ENCODE data around the gene ZNF536. TPM values are rescaled to one million over a fixed set of nuclear protein-coding genes. Genes with fewer than 3 reads are reported as not detected.

The ZNF536 gene
- total and polyA plus RNA-seq, 2 of the 4 experiments (the other 2 are of a cell fraction) = not detected

GRCh38 chr19:30373593-30373992 is 1.4 kb downstream of the ZNF536 start:
- H3K4me2 ChIP-seq (ENCODE audit: low read depth, low read length) = no peak overlapping the region
- ChIA-PET POLR2A (ENCODE audit: unreplicated experiment) (no interaction called here), CTCF (no interaction called here)
- no peaks in the 10 kb centered on the region for H3K36me3 ChIP-seq (ENCODE audit: control insufficient read depth, insufficient read depth, low read length)
- H3K18ac ChIP-seq (ENCODE audit: low read depth, low read length) = no peak overlapping the region
- in situ Hi-C loops (cut with MboI; ENCODE audit: low sequenced_read_pairs) (no loop called here), dilution Hi-C loops (cut with HindIII; ENCODE audit: low sequenced_read_pairs, unreplicated experiment) (no loop called here), intact Hi-C loops (cut with micrococcal nuclease) (no loop called here)
- no peak overlapping the region for H2BK15ac ChIP-seq (ENCODE audit: low read depth, low read length)
- H2AK9ac ChIP-seq (replicated peaks; ENCODE audit: low read depth, low read length, poor library complexity) = no peak overlapping the region
- no peak overlapping the region for H4K91ac ChIP-seq (ENCODE audit: insufficient read depth, low read depth, low read length)
- no peak for TF ChIP-seq MAFK (IDR thresholded peaks at IDR 0.05; ENCODE audit: low read depth, low read length)
- TF ChIP-seq MAZ (IDR thresholded peaks at IDR 0.05; ENCODE audit: borderline replicate concordance, low read depth, low read length) = no peak
- no peak for TF ChIP-seq BHLHE40 (IDR thresholded peaks at IDR 0.05; ENCODE audit: low read depth, low read length)
- TF ChIP-seq MXI1 (IDR thresholded peaks at IDR 0.05; ENCODE audit: borderline replicate concordance, low read depth, low read length) = no peak
- TF ChIP-seq FOS (IDR thresholded peaks at IDR 0.05; ENCODE audit: low read depth, low read length) = no peak
- TF ChIP-seq RAD21 (IDR thresholded peaks at IDR 0.05; ENCODE audit: low read length) = no peak
- TF ChIP-seq SMC3 (IDR thresholded peaks at IDR 0.05; ENCODE audit: low read depth, low read length) = no peak
- TF ChIP-seq ELK1 (IDR thresholded peaks at IDR 0.05; ENCODE audit: borderline replicate concordance, low read depth, low read length) = no peak
- no peak for TF ChIP-seq USF2 (IDR thresholded peaks at IDR 0.05; ENCODE audit: low read depth, low read length)
- no peak for TF ChIP-seq RFX5 (IDR thresholded peaks at IDR 0.05; ENCODE audit: low read depth, low read length)
- TF ChIP-seq RCOR1 (IDR thresholded peaks at IDR 0.05; ENCODE audit: insufficient replicate concordance, low read length) = no peak
- no peak for TF ChIP-seq POLR2A (IDR thresholded peaks at IDR 0.05; ENCODE audit: low read depth, low read length)
- TF ChIP-seq CEBPB (IDR thresholded peaks at IDR 0.05; ENCODE audit: low read depth, low read length) = no peak
- no peak for TF ChIP-seq CHD1 (IDR thresholded peaks at IDR 0.05; ENCODE audit: low read depth, low read length)
- TF ChIP-seq CTCF (conservative IDR thresholded peaks at IDR 0.05; ENCODE audit: low read depth, low read length) = no peak
- TF ChIP-seq NFE2L2 (IDR thresholded peaks at IDR 0.05; ENCODE audit: low read depth, low read length) = no peak
- WGBS, 2 experiments (ENCODE audit: extremely low coverage in 2 of 2, insufficient read length in 1 of 2) = 47% methylated on average over 8 of the region's 17 CpGs; no CpG with 5 or more reads in 1 of the 2 experiments
- no peak overlapping the region for H4K8ac ChIP-seq (ENCODE audit: low read depth in 2 of 2, low read length in 2 of 2)
- no peak overlapping the region for H3K56ac ChIP-seq (ENCODE audit: extremely low read depth, insufficient read depth, low read length)
- H4K20me1 ChIP-seq (ENCODE audit: insufficient read depth, low read length) = no peaks in the 10 kb centered on the region
- no peak overlapping the region for H2AK5ac ChIP-seq (ENCODE audit: low read depth, low read length)
- no peak overlapping the region for H3K4ac ChIP-seq (ENCODE audit: low read depth, low read length)
- no peaks in the 10 kb centered on the region for H3K79me1 ChIP-seq (ENCODE audit: low read depth in 1 of 2, low read length in 2 of 2)
- no peaks in the 10 kb centered on the region for H3K4me1 ChIP-seq (ENCODE audit: control insufficient read depth, insufficient read depth, low read length)
- no peak overlapping the region for H3K23ac ChIP-seq (ENCODE audit: low read depth, low read length)
- H3K14ac ChIP-seq (replicated peaks; ENCODE audit: low read depth, low read length) = no peak overlapping the region
- no peak overlapping the region for H2AFZ ChIP-seq (replicated peaks; ENCODE audit: low read length, poor library complexity)
- H2BK120ac ChIP-seq (ENCODE audit: low read depth, low read length) = no peak overlapping the region
- no peak overlapping the region for H3K27ac ChIP-seq (ENCODE audit: insufficient read depth, low read length)
- no TSS peak for BruUV-seq (replicated peaks)
- no peak for DNase-seq
- H3K9me1 ChIP-seq (ENCODE audit: insufficient read depth, low read length) = no peaks in the 10 kb centered on the region
- H3K9me3 ChIP-seq (ENCODE audit: control insufficient read depth, insufficient read depth, low read length) = peaks cover 8% of the 10 kb centered on the region; the same call in 1 of the 2 replicates
- H2BK5ac ChIP-seq (ENCODE audit: low read depth, low read length, poor library complexity, severe bottlenecking) = no peak overlapping the region
- no peaks in the 10 kb centered on the region for H3K27me3 ChIP-seq (ENCODE audit: control insufficient read depth, insufficient read depth, low read length)
- ATAC-seq (ENCODE audit: low read depth) = no peak
- no peak overlapping the region for H3K9ac ChIP-seq (ENCODE audit: low read depth, low read length)
- H2BK20ac ChIP-seq (ENCODE audit: low read depth, low read length) = no peak overlapping the region
- H3K4me3 ChIP-seq (ENCODE audit: insufficient read depth, low read depth, low read length) = no peak overlapping the region
- no peak overlapping the region for H4K5ac ChIP-seq (ENCODE audit: low read depth, low read length)

All from IMR-90 (cell line).